ENCODE measurements around the gene SLC20A1.

DNA sequence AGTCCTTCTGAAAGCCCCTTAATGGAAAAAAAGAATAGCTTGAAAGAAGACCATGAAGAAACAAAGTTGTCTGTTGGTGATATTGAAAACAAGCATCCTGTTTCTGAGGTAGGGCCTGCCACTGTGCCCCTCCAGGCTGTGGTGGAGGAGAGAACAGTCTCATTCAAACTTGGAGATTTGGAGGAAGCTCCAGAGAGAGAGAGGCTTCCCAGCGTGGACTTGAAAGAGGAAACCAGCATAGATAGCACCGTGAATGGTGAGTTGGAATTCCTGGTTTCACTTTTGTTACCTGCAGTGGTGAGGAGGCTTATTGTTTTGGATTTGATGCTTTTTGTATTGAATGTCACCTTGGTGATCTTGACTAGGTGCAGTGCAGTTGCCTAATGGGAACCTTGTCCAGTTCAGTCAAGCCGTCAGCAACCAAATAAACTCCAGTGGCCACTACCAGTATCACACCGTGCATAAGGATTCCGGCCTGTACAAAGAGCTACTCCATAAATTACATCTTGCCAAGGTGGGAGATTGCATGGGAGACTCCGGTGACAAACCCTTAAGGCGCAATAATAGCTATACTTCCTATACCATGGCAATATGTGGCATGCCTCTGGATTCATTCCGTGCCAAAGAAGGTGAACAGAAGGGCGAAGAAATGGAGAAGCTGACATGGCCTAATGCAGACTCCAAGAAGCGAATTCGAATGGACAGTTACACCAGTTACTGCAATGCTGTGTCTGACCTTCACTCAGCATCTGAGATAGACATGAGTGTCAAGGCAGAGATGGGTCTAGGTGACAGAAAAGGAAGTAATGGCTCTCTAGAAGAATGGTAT is 13.3 kb downstream of the SLC20A1 start:
- peak in 1 of 3 experiments; percentile 34; a peak in 2 of 6 replicates for TF ChIP-seq CTCF (IDR thresholded peaks at IDR 0.05 in 2 of 3, conservative IDR thresholded peaks at IDR 0.05 in 1 of 3; ENCODE audit: borderline replicate concordance in 1 of 3, insufficient read depth in 1 of 3, low read depth in 2 of 3, low read length in 2 of 3)
- TF ChIP-seq FOSL1 (IDR thresholded peaks at IDR 0.05; ENCODE audit: low read depth), result no peak
- no peak for TF ChIP-seq YY1 (IDR thresholded peaks at IDR 0.05; ENCODE audit: extremely low read depth, insufficient replicate concordance, low read depth, low read length)
- TF ChIP-seq, protein P1, sequence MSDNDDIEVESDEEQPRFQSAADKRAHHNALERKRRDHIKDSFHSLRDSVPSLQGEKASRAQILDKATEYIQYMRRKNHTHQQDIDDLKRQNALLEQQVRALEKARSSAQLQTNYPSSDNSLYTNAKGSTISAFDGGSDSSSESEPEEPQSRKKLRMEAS (IDR thresholded peaks at IDR 0.05), result no peak
- peak; percentile 42 for TF ChIP-seq POLR2AphosphoS5 (IDR thresholded peaks at IDR 0.05; ENCODE audit: low read depth, low read length)
- TF ChIP-seq ATF3 (IDR thresholded peaks at IDR 0.05), result no peak
- TF ChIP-seq EZH2 (IDR thresholded peaks at IDR 0.05), result no peak
- no peak for TF ChIP-seq POLR2A (IDR thresholded peaks at IDR 0.05; ENCODE audit: borderline replicate concordance, extremely low read depth, insufficient read depth, insufficient read length)
- TF ChIP-seq ZFX (IDR thresholded peaks at IDR 0.05), result no peak
- no peak for TF ChIP-seq ZBTB33 (IDR thresholded peaks at IDR 0.05; ENCODE audit: extremely low read depth, insufficient replicate concordance, low read length)
